Measurements from ENCODE around the gene MFN2.
A peak's percentile ranks its signal among the peaks of the same experiment; 100 is the strongest.
"Not testable (repeated sequence)": the region's sequence is repeated elsewhere in the genome, so short reads cannot be mapped to it uniquely, and the experiment has no call there.

The MFN2 gene

DNA sequence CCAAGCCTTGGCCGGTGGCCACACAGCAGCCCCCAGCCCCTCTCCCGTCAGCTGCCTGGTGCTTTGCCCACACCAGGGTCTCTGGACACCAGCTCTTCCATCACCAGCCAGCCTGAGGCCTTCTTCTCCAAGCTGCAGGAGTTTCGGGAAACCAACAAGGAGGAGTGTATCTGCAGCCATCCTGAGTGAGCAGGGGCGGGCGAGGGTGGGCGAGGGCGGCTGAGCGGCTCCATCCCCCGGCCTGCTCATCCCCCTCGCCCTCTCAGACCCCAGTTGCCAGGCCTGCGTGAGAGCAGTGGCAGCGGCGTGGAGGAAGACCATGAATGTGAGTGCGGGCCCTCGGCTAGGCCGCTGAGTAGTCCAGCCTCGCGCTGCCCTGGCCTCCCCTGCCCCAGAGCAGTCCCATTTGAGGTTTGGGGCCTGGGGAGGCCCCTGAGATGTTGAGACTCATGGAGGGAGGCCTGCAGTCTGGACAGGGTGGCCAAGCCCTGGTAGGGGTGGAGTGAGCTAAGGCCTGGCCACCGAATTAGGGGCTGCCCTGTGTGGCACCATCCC lies 48.8 kb downstream of the MFN2 start:
- no peak for FAIRE-seq
- no peak for TF ChIP-seq POLR2A (IDR thresholded peaks at IDR 0.05; ENCODE audit: low read depth, low read length)
- no peak for TF ChIP-seq POU2F2 (IDR thresholded peaks at IDR 0.05; ENCODE audit: low read depth, low read length)
- TF ChIP-seq PAX5 (IDR thresholded peaks at IDR 0.05; ENCODE audit: insufficient read depth, low read length, severe bottlenecking): no peak
- TF ChIP-seq POLR2AphosphoS5 (IDR thresholded peaks at IDR 0.05; ENCODE audit: low read depth, low read length): no peak
- TF ChIP-seq TAF1 (IDR thresholded peaks at IDR 0.05; ENCODE audit: low read depth, low read length): no peak
- no peak for TF ChIP-seq SPI1 (IDR thresholded peaks at IDR 0.05; ENCODE audit: low read depth, low read length)
- DNase-seq (ENCODE audit: insufficient read length, low spot score): no peak

DNA sequence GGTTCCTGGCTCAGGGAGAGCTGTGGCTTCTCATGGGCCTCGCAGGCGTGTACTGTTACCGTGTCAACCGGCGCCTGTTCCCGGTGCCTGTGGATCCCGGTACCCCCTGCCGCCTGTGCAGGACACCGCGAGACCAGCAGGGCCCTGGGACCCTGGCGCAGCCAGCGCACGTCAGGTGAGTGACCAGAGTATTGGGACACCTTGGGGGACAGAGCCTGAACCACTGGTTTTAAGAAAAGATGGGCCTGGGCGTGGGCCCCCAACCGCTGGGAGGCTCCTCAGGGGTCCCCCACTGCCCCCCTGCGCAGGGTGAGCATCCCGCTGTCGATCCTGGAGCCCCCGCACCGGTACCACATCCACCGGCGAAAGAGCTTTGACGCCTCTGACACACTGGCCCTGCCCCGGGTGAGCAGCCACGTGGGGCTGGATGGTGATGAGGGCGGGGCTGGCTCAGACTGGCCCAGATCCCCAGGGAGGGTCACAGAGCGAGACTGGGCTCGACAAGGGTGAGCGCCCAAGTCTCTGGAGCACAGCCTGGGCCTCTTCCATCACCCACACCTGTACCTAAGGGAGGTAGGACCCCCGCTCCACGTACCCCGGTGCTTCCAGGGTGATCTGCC lies 49.6 kb downstream of the MFN2 start:
- no peak for TF ChIP-seq PAX5 (IDR thresholded peaks at IDR 0.05; ENCODE audit: insufficient read depth, low read length, severe bottlenecking)
- TF ChIP-seq POLR2AphosphoS5 (IDR thresholded peaks at IDR 0.05; ENCODE audit: low read depth, low read length): no peak
- TF ChIP-seq TAF1 (IDR thresholded peaks at IDR 0.05; ENCODE audit: low read depth, low read length): no peak
- no peak for TF ChIP-seq POLR2A (IDR thresholded peaks at IDR 0.05; ENCODE audit: low read depth, low read length)
- no peak for TF ChIP-seq SPI1 (IDR thresholded peaks at IDR 0.05; ENCODE audit: low read depth, low read length)
- TF ChIP-seq POU2F2 (IDR thresholded peaks at IDR 0.05; ENCODE audit: low read depth, low read length): no peak
- no peak for DNase-seq (ENCODE audit: insufficient read length, low spot score)
- FAIRE-seq: peak; percentile 35

DNA sequence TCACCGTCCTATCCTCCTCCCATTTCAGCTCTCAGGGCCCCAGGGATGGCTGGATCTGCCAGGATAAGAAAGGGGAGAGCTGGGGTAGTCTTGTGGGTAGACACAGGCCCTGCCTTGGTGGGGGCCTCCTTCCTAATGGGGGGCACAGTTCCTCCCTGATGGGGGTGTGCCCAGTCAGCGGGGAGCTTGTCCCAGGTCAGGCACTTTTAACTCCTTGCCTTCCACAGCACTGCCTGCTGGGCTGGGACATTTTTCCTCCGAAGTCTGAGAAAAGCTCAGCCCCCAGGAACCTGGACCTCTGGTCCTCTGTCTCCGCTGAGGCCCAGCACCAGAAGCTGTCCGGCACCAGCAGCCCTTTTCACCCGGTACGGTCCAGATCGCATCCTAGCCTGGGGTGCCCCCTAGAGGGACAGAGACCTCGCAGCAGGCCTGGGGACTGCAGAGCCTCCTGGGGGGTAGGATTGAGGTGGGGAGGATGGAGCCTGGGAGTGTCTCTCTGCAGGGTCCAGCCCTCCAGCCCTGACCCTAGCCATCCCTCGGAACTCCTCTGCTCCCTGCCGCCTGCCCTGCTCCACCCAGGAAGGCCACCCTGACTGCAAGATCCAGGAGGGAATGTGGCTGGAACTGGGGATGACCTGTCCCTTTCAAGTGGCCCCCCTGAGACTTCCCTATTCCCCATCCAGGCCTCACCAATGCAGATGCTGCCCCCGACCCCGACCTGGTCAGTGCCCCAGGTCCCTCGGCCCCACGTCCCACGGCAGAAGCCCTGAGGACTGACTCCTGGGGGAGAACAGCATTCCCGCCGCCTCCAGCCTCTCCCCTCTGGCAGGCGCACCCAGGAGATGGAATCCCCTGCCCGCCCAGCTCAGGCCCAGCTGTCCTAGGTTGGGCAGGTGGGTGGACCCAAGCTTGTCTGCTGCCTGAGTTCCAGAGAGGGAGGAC lies 51.1 kb downstream of the MFN2 start:
- peak; percentile 68 for DNase-seq (ENCODE audit: insufficient read length, low spot score)
- peak; percentile 77 for FAIRE-seq
- no peak for TF ChIP-seq POLR2A (IDR thresholded peaks at IDR 0.05; ENCODE audit: low read depth, low read length)
- no peak for TF ChIP-seq POLR2AphosphoS5 (IDR thresholded peaks at IDR 0.05; ENCODE audit: low read depth, low read length)
- no peak for TF ChIP-seq PAX5 (IDR thresholded peaks at IDR 0.05; ENCODE audit: insufficient read depth, low read length, severe bottlenecking)
- TF ChIP-seq SPI1 (IDR thresholded peaks at IDR 0.05; ENCODE audit: low read depth, low read length): no peak
- no peak for TF ChIP-seq TAF1 (IDR thresholded peaks at IDR 0.05; ENCODE audit: low read depth, low read length)
- no peak for TF ChIP-seq POU2F2 (IDR thresholded peaks at IDR 0.05; ENCODE audit: low read depth, low read length)

GRCh38 chr1:12032161-12032621 lies 51.9 kb downstream of the MFN2 start:
- DNase-seq (ENCODE audit: insufficient read length, low spot score): no peak
- FAIRE-seq: no peak
- no peak for TF ChIP-seq PAX5 (IDR thresholded peaks at IDR 0.05; ENCODE audit: insufficient read depth, low read length, severe bottlenecking)
- no peak for TF ChIP-seq TAF1 (IDR thresholded peaks at IDR 0.05; ENCODE audit: low read depth, low read length)
- TF ChIP-seq POLR2AphosphoS5 (IDR thresholded peaks at IDR 0.05; ENCODE audit: low read depth, low read length): no peak
- no peak for TF ChIP-seq POLR2A (IDR thresholded peaks at IDR 0.05; ENCODE audit: low read depth, low read length)
- no peak for TF ChIP-seq SPI1 (IDR thresholded peaks at IDR 0.05; ENCODE audit: low read depth, low read length)
- no peak for TF ChIP-seq POU2F2 (IDR thresholded peaks at IDR 0.05; ENCODE audit: low read depth, low read length)

DNA sequence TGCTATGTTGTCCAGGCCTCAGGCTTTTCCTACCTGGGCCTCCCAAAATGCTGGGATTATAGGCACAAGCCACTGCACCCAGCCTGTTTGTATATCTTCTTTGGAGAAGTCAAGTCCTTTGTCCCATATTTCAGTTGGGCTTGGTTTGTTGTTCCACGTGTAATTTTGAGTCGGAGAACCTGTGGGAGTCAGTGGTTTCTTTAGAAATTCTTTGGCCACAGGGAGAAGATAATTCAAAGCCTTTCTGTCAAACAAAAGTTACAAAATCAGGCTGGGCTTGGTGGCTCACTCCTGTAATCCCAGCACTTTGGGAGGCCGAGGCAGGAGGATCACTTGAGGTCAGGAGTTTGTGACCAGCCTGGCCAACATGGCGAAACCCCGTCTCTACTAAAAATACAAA lies 53.2 kb downstream of the MFN2 start:
- DNase-seq (ENCODE audit: insufficient read length, low spot score); FAIRE-seq: not testable (repeated sequence)

DNA sequence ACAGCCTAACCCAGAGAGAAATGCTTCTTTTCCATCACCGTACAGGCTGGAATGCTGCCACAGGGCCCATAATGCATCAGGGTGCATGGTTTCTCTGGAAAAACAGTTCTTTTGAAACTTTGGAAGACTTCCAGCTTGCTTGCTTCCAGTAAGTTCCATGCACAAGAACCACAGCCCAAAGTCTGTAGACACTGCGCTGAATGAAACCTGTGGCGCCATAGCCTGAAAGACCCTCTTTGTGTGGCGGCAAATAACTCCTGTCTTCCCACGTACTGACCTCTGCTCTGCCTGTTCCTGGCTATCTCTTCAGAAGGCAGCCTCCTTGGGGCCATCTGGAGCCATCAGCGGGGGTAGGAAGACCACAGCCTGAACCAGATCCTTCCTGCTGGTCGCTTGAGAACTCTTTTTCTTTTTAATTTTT lies 54.1 kb downstream of the MFN2 start:
- DNase-seq (ENCODE audit: insufficient read length, low spot score) (no peak), FAIRE-seq (no peak)
- TF ChIP-seq TAF1 (IDR thresholded peaks at IDR 0.05; ENCODE audit: low read depth, low read length) (no peak), SPI1 (IDR thresholded peaks at IDR 0.05; ENCODE audit: low read depth, low read length) (no peak), PAX5 (IDR thresholded peaks at IDR 0.05; ENCODE audit: insufficient read depth, low read length, severe bottlenecking) (no peak), POLR2A (IDR thresholded peaks at IDR 0.05; ENCODE audit: low read depth, low read length) (no peak), POU2F2 (IDR thresholded peaks at IDR 0.05; ENCODE audit: low read depth, low read length) (no peak), POLR2AphosphoS5 (IDR thresholded peaks at IDR 0.05; ENCODE audit: low read depth, low read length) (no peak)

DNA sequence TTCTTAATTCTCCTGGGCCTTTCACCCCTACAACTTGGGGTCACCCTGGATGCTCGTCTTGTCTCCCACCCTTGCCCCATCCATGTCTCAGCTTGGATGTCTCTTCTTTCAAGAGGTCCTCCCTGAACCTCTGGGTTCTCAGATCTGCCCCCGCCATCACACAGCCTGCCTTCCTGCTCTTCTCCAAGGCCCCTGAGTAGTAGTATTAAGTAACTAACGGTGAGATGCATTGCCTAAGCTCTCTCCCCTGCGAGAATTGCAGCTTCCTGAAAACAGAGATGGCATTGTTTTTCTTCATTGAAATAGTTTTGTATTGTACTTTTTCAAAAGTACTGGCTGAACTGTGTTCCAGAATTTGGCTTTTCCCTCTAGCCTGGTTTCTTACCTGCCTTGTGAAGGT lies 55.1 kb downstream of the MFN2 start:
- DNase-seq (ENCODE audit: insufficient read length, low spot score) (no peak), FAIRE-seq (no peak)
- TF ChIP-seq TAF1 (IDR thresholded peaks at IDR 0.05; ENCODE audit: low read depth, low read length): no peak
- no peak for TF ChIP-seq POLR2A (IDR thresholded peaks at IDR 0.05; ENCODE audit: low read depth, low read length)
- no peak for TF ChIP-seq PAX5 (IDR thresholded peaks at IDR 0.05; ENCODE audit: insufficient read depth, low read length, severe bottlenecking)
- no peak for TF ChIP-seq POU2F2 (IDR thresholded peaks at IDR 0.05; ENCODE audit: low read depth, low read length)
- no peak for TF ChIP-seq SPI1 (IDR thresholded peaks at IDR 0.05; ENCODE audit: low read depth, low read length)
- TF ChIP-seq POLR2AphosphoS5 (IDR thresholded peaks at IDR 0.05; ENCODE audit: low read depth, low read length): no peak

- TF ChIP-seq POLR2A (IDR thresholded peaks at IDR 0.05; ENCODE audit: low read depth, low read length) (no peak), SPI1 (IDR thresholded peaks at IDR 0.05; ENCODE audit: low read depth, low read length) (no peak), POLR2AphosphoS5 (IDR thresholded peaks at IDR 0.05; ENCODE audit: low read depth, low read length) (no peak), POU2F2 (IDR thresholded peaks at IDR 0.05; ENCODE audit: low read depth, low read length) (no peak), TAF1 (IDR thresholded peaks at IDR 0.05; ENCODE audit: low read depth, low read length) (no peak)
- DNase-seq (ENCODE audit: insufficient read length, low spot score): no peak
- no peak for FAIRE-seq
These were observed 57.5 kb downstream of the MFN2 start for GRCh38 chr1:12037486-12038355.

Measured in GM12891 (cell line).